K562 (cell line): ENCODE results near the gene RBM17. TPM values are rescaled to one million over a fixed set of nuclear protein-coding genes. Genes with fewer than 3 reads are reported as not detected.

Experiments used
- ATF3 ChIP-seq, 2 experiments: fragments of 450-650 bp in 1 of 2; sonication (generic) in 1 of 2; formaldehyde crosslinking in 1 of 2; IDR thresholded peaks in 1 of 2; conservative IDR thresholded peaks in 1 of 2; 2 replicates each; pipeline versions ENCODE4 v1.6.1 to v1.8.1; 2016 to 2023; ENCODE audit warnings: mild to moderate bottlenecking in 2 of 2, moderate library complexity in 2 of 2, inconsistent platforms in 1 of 2, missing genetic modification reagents in 1 of 2
- CAMTA2 ChIP-seq: fragments of 250-450 bp; sonication (Bioruptor Pico); conservative IDR thresholded peaks from 2 replicates; pipeline ENCODE4 v1.5.1; 2022
- CEBPZ ChIP-seq: fragments of 150-350 bp; IDR thresholded peaks from 2 replicates; pipeline ENCODE4 v1.6.1; 2014; ENCODE audit warnings: low read depth, mild to moderate bottlenecking, low read length, borderline replicate concordance
- CREBBP ChIP-seq: IDR thresholded peaks from one replicate; pipeline ENCODE4 v1.6.1; 2012; ENCODE audit warnings: low read depth, mild to moderate bottlenecking, control low read depth, inconsistent platforms, low read length
- CTBP1 ChIP-seq: fragments of 450-650 bp; IDR thresholded peaks from 2 replicates; pipeline ENCODE4 v1.6.1; 2016; ENCODE audit warnings: borderline replicate concordance
- EZH2 ChIP-seq: IDR thresholded peaks from 2 replicates; pipeline ENCODE4 v1.6.1; 2012; ENCODE audit warnings: low read depth, mild to moderate bottlenecking, inconsistent platforms, low read length, borderline replicate concordance
- GATA2 ChIP-seq: sonication (generic); formaldehyde crosslinking; IDR thresholded peaks from 2 replicates; pipeline ENCODE4 v1.4.0; 2020; ENCODE audit warnings: mild to moderate bottlenecking, missing genetic modification reagents
- HNRNPLL ChIP-seq: fragments of 200-400 bp; formaldehyde crosslinking; IDR thresholded peaks from 2 replicates; pipeline ENCODE4 v1.6.1; 2017; ENCODE audit warnings: low read length, low read depth, mild to moderate bottlenecking; ENCODE audit not compliant: poor library complexity, severe bottlenecking
- KDM4B ChIP-seq, 2 experiments: fragments of 450-650 bp in 1 of 2; sonication (generic) in 1 of 2; IDR thresholded peaks; 2 replicates each; pipeline ENCODE4 v1.6.1; 2016 to 2017; ENCODE audit warnings: borderline replicate concordance in 2 of 2, antibody characterized with exemption in 1 of 2, low read depth in 1 of 2, mild to moderate bottlenecking in 1 of 2
- MCM3 ChIP-seq: fragments of 450-650 bp; IDR thresholded peaks from 2 replicates; pipeline ENCODE4 v1.6.1; 2016
- MLX ChIP-seq, 2 experiments: fragments of 450-650 bp in 1 of 2; sonication (generic) in 1 of 2; formaldehyde crosslinking; conservative IDR thresholded peaks; 2 replicates each; pipeline versions ENCODE4 v1.4.0 to v1.8.1; 2020 to 2022; ENCODE audit warnings: mild to moderate bottlenecking in 1 of 2, missing genetic modification reagents in 1 of 2
- PCBP1 ChIP-seq: fragments of 200-400 bp; formaldehyde crosslinking; IDR thresholded peaks from 2 replicates; pipeline ENCODE4 v1.6.1; 2018; ENCODE audit warnings: mild to moderate bottlenecking, low read depth, low read length; ENCODE audit not compliant: poor library complexity, severe bottlenecking
- POLR2G ChIP-seq: fragments of 200-400 bp; formaldehyde crosslinking; IDR thresholded peaks from 2 replicates; pipeline ENCODE4 v1.6.1; 2017; ENCODE audit warnings: low read depth, mild to moderate bottlenecking, antibody characterized with exemption, low read length, moderate library complexity
- POLR2H ChIP-seq: IDR thresholded peaks from 2 replicates; pipeline ENCODE4 v1.6.1; 2016; ENCODE audit warnings: missing genetic modification characterization, low read depth, mild to moderate bottlenecking, control low read depth, missing compliant biosample characterization, moderate library complexity
- RBM22 ChIP-seq: fragments of 200-400 bp; formaldehyde crosslinking; IDR thresholded peaks from 2 replicates; pipeline ENCODE4 v1.6.1; 2018; ENCODE audit warnings: low read length, low read depth; ENCODE audit not compliant: poor library complexity, severe bottlenecking
- RFX7 ChIP-seq: fragments of 250-450 bp; sonication (Bioruptor Pico); IDR thresholded peaks from 2 replicates; pipeline ENCODE4 v1.5.1; 2021; ENCODE audit warnings: mild to moderate bottlenecking
- RUNX1 ChIP-seq: sonication (generic); IDR thresholded peaks from 2 replicates; pipeline ENCODE4 v1.6.1; 2016; ENCODE audit warnings: antibody characterized with exemption, low read depth
- SETDB1 ChIP-seq: IDR thresholded peaks from one replicate; pipeline ENCODE4 v1.6.1; 2012; ENCODE audit warnings: low read length, control low read depth, inconsistent platforms
- SMARCE1 ChIP-seq: fragments of 450-650 bp; IDR thresholded peaks from 2 replicates; pipeline ENCODE4 v1.7.1; 2016; ENCODE audit warnings: mild to moderate bottlenecking
- TGIF2 ChIP-seq: sonication (generic); formaldehyde crosslinking; IDR thresholded peaks from 2 replicates; pipeline ENCODE4 v1.8.1; 2022; ENCODE audit warnings: mild to moderate bottlenecking, missing genetic modification reagents, moderate library complexity
- ZC3H11A ChIP-seq: IDR thresholded peaks from 2 replicates; pipeline ENCODE4 v1.6.1; 2012; ENCODE audit warnings: low read depth, low read length, improper control_type of control experiment
- ZNF143 ChIP-seq: sonication (generic); formaldehyde crosslinking; IDR thresholded peaks from 2 replicates; pipeline ENCODE4 v1.9.0; 2022; ENCODE audit warnings: mild to moderate bottlenecking, missing genetic modification reagents
- ZNF175 ChIP-seq: fragments of 200-800 bp; sonication (Bioruptor generic); IDR thresholded peaks from 2 replicates; pipeline ENCODE4 v1.6.1; 2016; ENCODE audit warnings: low read depth, mild to moderate bottlenecking, missing genetic modification characterization, missing compliant biosample characterization
- ZNF23 ChIP-seq: fragments of 250-450 bp; sonication (Bioruptor Pico); IDR thresholded peaks from 2 replicates; pipeline ENCODE4 v1.4.0; 2020; ENCODE audit warnings: mild to moderate bottlenecking
- ZNF57 ChIP-seq: fragments of 450-650 bp; formaldehyde crosslinking; IDR thresholded peaks from 2 replicates; pipeline ENCODE4 v1.4.0; 2020; ENCODE audit warnings: mild to moderate bottlenecking, moderate library complexity
- polyA plus RNA-seq, 8 experiments: library from polyadenylated mRNA; depleted of rRNA in 4 of 8; stranded (reverse) in 5 of 8; unstranded in 3 of 8; fragments of >200 nt; fragmentation: Nextera tagmentation in 2 of 8; fragmentation: Illumina TruSeq in 1 of 8; extraction: Ambion mirVana in 2 of 8; extraction: Trizol in 1 of 8; gene quantifications; 2 replicates each; pipeline versions ENCODE4 v1.2.1 to v1.2.3, GENCODE V29; 2011 to 2014; ENCODE audit warnings: inconsistent platforms in 1 of 8, missing spikeins in 1 of 8
- total RNA-seq, 7 experiments: library from RNA; depleted of rRNA in 6 of 7; stranded (reverse); fragments of >200 nt in 6 of 7; fragmentation: Illumina TruSeq in 2 of 7; extraction: Trizol in 2 of 7; gene quantifications; 2 replicates each; pipeline versions ENCODE4 v1.2.1 to v1.2.3, GENCODE V29; 2011 to 2021; ENCODE audit warnings: low replicate concordance in 1 of 7

The RBM17 gene
- total and polyA plus RNA-seq, 9 of the 15 experiments (the other 6 are each of a cell fraction or from before 2014, with no cell fraction given), result 23.6 to 217 (median 124) TPM

- TF ChIP-seq CAMTA2 (CRISPR knock-in tag) (no peak), CEBPZ (no peak), TGIF2 (CRISPR knock-in tag) (no peak), MCM3 (no peak), POLR2H (no peak), HNRNPLL (peak; percentile 26), GATA2 (CRISPR knock-in tag) (no peak), RUNX1 (no peak), SETDB1 (no peak), ZNF175 (CRISPR knock-in tag) (no peak), POLR2G (peak; percentile 88), ZNF23 (CRISPR knock-in tag) (no peak), ATF3 (IDR thresholded peaks at IDR 0.05) (no peak), ATF3 (CRISPR knock-in tag; conservative IDR thresholded peaks at IDR 0.05) (no peak), CTBP1 (peak; percentile 88), MLX (CRISPR knock-in tag; conservative IDR thresholded peaks at IDR 0.05) (no peak), SMARCE1 (no peak), ZNF57 (CRISPR knock-in tag) (no peak), RBM22 (peak; percentile 19), CREBBP (no peak), ZNF143 (CRISPR knock-in tag) (no peak), ZC3H11A (no peak), PCBP1 (no peak), KDM4B (IDR thresholded peaks at IDR 0.05; ENCODE audit: borderline replicate concordance in 2 of 2, low read depth in 1 of 2) (no peak), EZH2 (no peak), RFX7 (CRISPR knock-in tag) (no peak)
These were observed 55.8 kb downstream of the RBM17 start (continued) for GRCh38 chr10:6144406-6145165.
